ENCODE data around the gene KCNV2.

KCNV2 gene

GRCh38 chr9:2758162-2758897, 41.0 kb downstream of the KCNV2 start:
- TF ChIP-seq CTCF (IDR thresholded peaks at IDR 0.05; ENCODE audit: low read depth, low read length), result no peak
- no peak for DNase-seq (ENCODE audit: extremely low read depth, low read depth)

GRCh38 chr9:2758898-2759510, 41.7 kb downstream of the KCNV2 start:
- DNase-seq (ENCODE audit: extremely low read depth, low read depth), result no peak
- TF ChIP-seq CTCF (IDR thresholded peaks at IDR 0.05; ENCODE audit: low read depth, low read length), result no peak

GRCh38 chr9:2761424-2761823, 44.1 kb downstream of the KCNV2 start:
- no peak for TF ChIP-seq CTCF (IDR thresholded peaks at IDR 0.05; ENCODE audit: low read depth, low read length)

GRCh38 chr9:2764353-2764752, 47.0 kb downstream of the KCNV2 start:
- TF ChIP-seq CTCF (IDR thresholded peaks at IDR 0.05; ENCODE audit: low read depth, low read length), result no peak
- no peak for DNase-seq (ENCODE audit: extremely low read depth, low read depth)

More at GRCh38 chr9:2761424-2761823, 44.1 kb downstream of the KCNV2 start:
- DNase-seq (ENCODE audit: extremely low read depth, low read depth), result no peak

- TF ChIP-seq CTCF (IDR thresholded peaks at IDR 0.05; ENCODE audit: low read depth, low read length), result no peak
- no peak for DNase-seq (ENCODE audit: extremely low read depth, low read depth)
These were observed 48.1 kb downstream of the KCNV2 start for GRCh38 chr9:2765250-2765880.

- DNase-seq (ENCODE audit: extremely low read depth, low read depth), result no peak
- TF ChIP-seq CTCF (IDR thresholded peaks at IDR 0.05; ENCODE audit: low read depth, low read length), result no peak
These were observed 50.7 kb downstream of the KCNV2 start for GRCh38 chr9:2767800-2768677.

All from AG09319 (cell line).